Peyer's patch (tissue), 4 donors: Measurements from ENCODE around the gene PDHX. TPM values are rescaled to one million over a fixed set of nuclear protein-coding genes. Genes with fewer than 3 reads are reported as not detected.
A peak's percentile ranks its signal among the peaks of the same experiment; 100 is the strongest.

Experiments used
- DNase-seq, 3 donors: peaks; one replicate each; pipeline ENCODE4 v3.0.0-alpha.2; 2017 to 2019
- H3K27ac ChIP-seq, 4 donors: fragments of 200-600 bp; sonication (generic); one replicate each; pipeline ENCODE4 v1.5.1; 2016 to 2019
- H3K27me3 ChIP-seq, 2 donors: fragments of 200-600 bp; sonication (generic); one replicate each; pipeline ENCODE4 v1.5.1; 2019
- H3K36me3 ChIP-seq, 3 donors: fragments of 200-600 bp; sonication (generic); one replicate each; pipeline ENCODE4 v1.5.1; 2016 to 2019
- H3K4me1 ChIP-seq, 4 donors: fragments of 200-600 bp; sonication (generic); one replicate each; pipeline ENCODE4 v1.5.1; 2016 to 2019
- H3K4me3 ChIP-seq, 4 donors: fragments of 200-600 bp; sonication (generic); 1 replicate in 3 of 4; 2 replicates in 1 of 4; pipeline ENCODE4 v1.5.1; 2016 to 2019; ENCODE audit warnings: mild to moderate bottlenecking in 1 of 4
- H3K9me3 ChIP-seq, 4 donors: fragments of 200-600 bp; sonication (generic); one replicate each; pipeline ENCODE4 v1.5.1; 2016 to 2019; ENCODE audit warnings: mild to moderate bottlenecking in 1 of 4
- CTCF ChIP-seq, 6 experiments: fragments of 450-650 bp in 4 of 6; fragments of 200-600 bp in 2 of 6; sonication (generic) in 1 of 6; IDR thresholded peaks; one replicate each; pipeline ENCODE4 v1.5.1; 2017 to 2019; ENCODE audit warnings: antibody characterized with exemption in 6 of 6, mild to moderate bottlenecking in 3 of 6, moderate library complexity in 1 of 6
- POLR2A ChIP-seq, 2 donors: fragments of 450-650 bp; IDR thresholded peaks; one replicate each; pipeline ENCODE4 v1.5.1; 2017; ENCODE audit warnings: antibody characterized with exemption in 2 of 2, mild to moderate bottlenecking in 2 of 2, moderate library complexity in 2 of 2
- total RNA-seq, 4 donors: library from RNA; depleted of rRNA; stranded (reverse); fragments of >200 nt; gene quantifications; one replicate each; pipeline ENCODE4 v1.1.0, GENCODE V29; 2016

Gene PDHX
- total RNA-seq, 4 donors from 2014 or later = 15.4 to 87.5 (median 22.4) TPM

GRCh38 chr11:34881900-34882299, 34.5 kb upstream of the PDHX start:
- peaks cover 0 to 6% (median 0%) of the 10 kb centered on the region in 3 donors for H3K36me3 ChIP-seq
- no peaks in the 10 kb centered on the region for H3K4me1 ChIP-seq
- DNase-seq = no peak
- H3K9me3 ChIP-seq = no peaks in the 10 kb centered on the region
- H3K27ac ChIP-seq = no peak overlapping the region
- TF ChIP-seq CTCF (IDR thresholded peaks at IDR 0.05) (no peak), POLR2A (IDR thresholded peaks at IDR 0.05) (no peak)
- no peaks in the 10 kb centered on the region for H3K27me3 ChIP-seq
- no peak overlapping the region for H3K4me3 ChIP-seq

- DNase-seq = no peak
- TF ChIP-seq POLR2A (IDR thresholded peaks at IDR 0.05) (no peak), CTCF (IDR thresholded peaks at IDR 0.05) (no peak)
- no peak overlapping the region for H3K4me3 ChIP-seq
- no peak overlapping the region for H3K27ac ChIP-seq
- H3K27me3 ChIP-seq = no peaks in the 10 kb centered on the region
- H3K4me1 ChIP-seq = no peaks in the 10 kb centered on the region
- peaks cover 0 to 10% (median 0%) of the 10 kb centered on the region in 3 donors for H3K36me3 ChIP-seq
- no peaks in the 10 kb centered on the region for H3K9me3 ChIP-seq
Measured at GRCh38 chr11:34886609-34887008, 29.8 kb upstream of the PDHX start.

GRCh38 chr11:34887260-34887659, 29.2 kb upstream of the PDHX start:
- DNase-seq = no peak
- H3K9me3 ChIP-seq = no peaks in the 10 kb centered on the region
- H3K27ac ChIP-seq = no peak overlapping the region
- H3K27me3 ChIP-seq = no peaks in the 10 kb centered on the region
- peaks cover 0 to 7% (median 0%) of the 10 kb centered on the region in 3 donors for H3K36me3 ChIP-seq
- no peaks in the 10 kb centered on the region for H3K4me1 ChIP-seq
- no peak overlapping the region for H3K4me3 ChIP-seq
- TF ChIP-seq POLR2A (IDR thresholded peaks at IDR 0.05) (no peak), CTCF (IDR thresholded peaks at IDR 0.05) (no peak)

GRCh38 chr11:34890089-34890488, 26.3 kb upstream of the PDHX start:
- Histone ChIP-seq H3K27me3 (no peaks in the 10 kb centered on the region), H3K9me3 (no peaks in the 10 kb centered on the region), H3K27ac (no peak overlapping the region), H3K4me1 (no peaks in the 10 kb centered on the region), H3K4me3 (no peak overlapping the region), H3K36me3 (peaks cover 0 to 7% (median 0%) of the 10 kb centered on the region in 3 donors)
- DNase-seq = no peak
- TF ChIP-seq CTCF (IDR thresholded peaks at IDR 0.05) = peak in 4 of 6 experiments; percentile 15 to 63 (median 54)
- TF ChIP-seq POLR2A (IDR thresholded peaks at IDR 0.05) = no peak

GRCh38 chr11:34890812-34891211, 25.6 kb upstream of the PDHX start:
- H3K4me3 ChIP-seq = no peak overlapping the region
- H3K9me3 ChIP-seq = no peaks in the 10 kb centered on the region
- no peak for TF ChIP-seq POLR2A (IDR thresholded peaks at IDR 0.05)
- peak in 5 of 6 experiments; percentile 23 to 74 (median 65) for TF ChIP-seq CTCF (IDR thresholded peaks at IDR 0.05)
- no peak overlapping the region for H3K27ac ChIP-seq
- H3K4me1 ChIP-seq = no peaks in the 10 kb centered on the region
- H3K36me3 ChIP-seq = peaks cover 0 to 7% (median 0%) of the 10 kb centered on the region in 3 donors
- no peak for DNase-seq
- no peaks in the 10 kb centered on the region for H3K27me3 ChIP-seq

GRCh38 chr11:34891611-34892010, 24.8 kb upstream of the PDHX start:
- Histone ChIP-seq H3K4me3 (no peak overlapping the region), H3K9me3 (no peaks in the 10 kb centered on the region)
- TF ChIP-seq CTCF (IDR thresholded peaks at IDR 0.05) = no peak
- no peak for TF ChIP-seq POLR2A (IDR thresholded peaks at IDR 0.05)

More at GRCh38 chr11:34891611-34892010, 24.8 kb upstream of the PDHX start:
- Histone ChIP-seq H3K36me3 (peaks cover 0 to 7% (median 0%) of the 10 kb centered on the region in 3 donors), H3K27ac (no peak overlapping the region), H3K27me3 (no peaks in the 10 kb centered on the region), H3K4me1 (no peaks in the 10 kb centered on the region)
- DNase-seq = no peak
